Esophagus squamous epithelium (tissue), 4 donors: ENCODE measurements around the gene PLCH2.

ENCODE experiments used
- POLR2A ChIP-seq, 4 donors: fragments of 450-650 bp; IDR thresholded peaks; one replicate each; pipeline ENCODE4 v1.6.1; 2017; ENCODE audit warnings: antibody characterized with exemption in 4 of 4, mild to moderate bottlenecking in 4 of 4, moderate library complexity in 3 of 4
- TF ChIP-seq, protein P1 (sequence below), 6 experiments: fragments of 450-650 bp in 4 of 6; fragments of 200-600 bp in 2 of 6; sonication (generic) in 2 of 6; IDR thresholded peaks; one replicate each; pipeline ENCODE4 v1.5.1; 2016 to 2019; ENCODE audit warnings: antibody characterized with exemption in 6 of 6, mild to moderate bottlenecking in 4 of 6, moderate library complexity in 4 of 6

DNA sequence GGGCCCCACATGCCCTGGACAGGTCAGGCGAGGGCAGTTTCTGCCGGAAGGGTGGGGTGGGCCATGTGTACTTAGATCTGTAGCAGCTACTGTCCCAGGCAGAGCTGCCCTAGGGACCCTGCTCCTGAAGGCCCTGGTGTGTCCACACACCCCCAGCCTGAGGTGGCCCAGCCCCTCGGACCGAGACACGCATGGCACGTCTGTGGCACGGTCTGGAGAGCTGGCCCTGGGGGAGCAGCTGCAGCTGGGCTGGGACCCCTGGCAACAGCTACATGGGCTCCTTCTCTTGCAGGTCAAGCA lies 25.7 kb downstream of the PLCH2 start:
- TF ChIP-seq, protein P1, sequence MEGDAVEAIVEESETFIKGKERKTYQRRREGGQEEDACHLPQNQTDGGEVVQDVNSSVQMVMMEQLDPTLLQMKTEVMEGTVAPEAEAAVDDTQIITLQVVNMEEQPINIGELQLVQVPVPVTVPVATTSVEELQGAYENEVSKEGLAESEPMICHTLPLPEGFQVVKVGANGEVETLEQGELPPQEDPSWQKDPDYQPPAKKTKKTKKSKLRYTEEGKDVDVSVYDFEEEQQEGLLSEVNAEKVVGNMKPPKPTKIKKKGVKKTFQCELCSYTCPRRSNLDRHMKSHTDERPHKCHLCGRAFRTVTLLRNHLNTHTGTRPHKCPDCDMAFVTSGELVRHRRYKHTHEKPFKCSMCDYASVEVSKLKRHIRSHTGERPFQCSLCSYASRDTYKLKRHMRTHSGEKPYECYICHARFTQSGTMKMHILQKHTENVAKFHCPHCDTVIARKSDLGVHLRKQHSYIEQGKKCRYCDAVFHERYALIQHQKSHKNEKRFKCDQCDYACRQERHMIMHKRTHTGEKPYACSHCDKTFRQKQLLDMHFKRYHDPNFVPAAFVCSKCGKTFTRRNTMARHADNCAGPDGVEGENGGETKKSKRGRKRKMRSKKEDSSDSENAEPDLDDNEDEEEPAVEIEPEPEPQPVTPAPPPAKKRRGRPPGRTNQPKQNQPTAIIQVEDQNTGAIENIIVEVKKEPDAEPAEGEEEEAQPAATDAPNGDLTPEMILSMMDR (IDR thresholded peaks at IDR 0.05), result no peak
- TF ChIP-seq POLR2A (IDR thresholded peaks at IDR 0.05), result no peak
